Neural cell (in vitro differentiated cells): ENCODE measurements around the gene DALRD3. TPM values are rescaled to one million over a fixed set of nuclear protein-coding genes. Genes with fewer than 3 reads are reported as not detected.

Experiments used
- H2AFZ ChIP-seq: fragments of 200-600, 300-800 bp; sonication (generic), shearing (Covaris generic); 2 replicates; pipeline ENCODE4 v1.6.0; 2014; ENCODE audit warnings: low read depth, mild to moderate bottlenecking, antibody characterized with exemption, low read length, moderate library complexity
- H3F3A ChIP-seq: fragments of 200-600 bp; shearing (Covaris generic); 2 replicates; pipeline ENCODE4 v1.6.1; 2016; ENCODE audit warnings: mild to moderate bottlenecking, moderate library complexity, mixed read lengths, antibody characterized with exemption, low read length; ENCODE audit not compliant: insufficient read depth, poor library complexity, severe bottlenecking
- H3K27ac ChIP-seq: fragments of 200-600, 300-800 bp; sonication (generic), shearing (Covaris generic); 2 replicates; pipeline ENCODE4 v1.5.1; 2014; ENCODE audit warnings: mild to moderate bottlenecking, low read length, moderate library complexity
- H3K27me3 ChIP-seq: fragments of 300-800, 200-600 bp; sonication (generic), shearing (Covaris generic); 2 replicates; pipeline ENCODE4 v1.6.0; 2014; ENCODE audit warnings: mild to moderate bottlenecking, low read depth, low read length, moderate library complexity; ENCODE audit not compliant: insufficient read depth
- H3K36me3 ChIP-seq: fragments of 300-800, 200-600 bp; sonication (generic), shearing (Covaris generic); 2 replicates; pipeline ENCODE4 v1.5.1; 2014; ENCODE audit warnings: mild to moderate bottlenecking, antibody characterized with exemption, low read length, moderate library complexity; ENCODE audit not compliant: insufficient read depth
- H3K4me2 ChIP-seq: fragments of 300-800, 200-600 bp; sonication (generic), shearing (Covaris generic); 2 replicates; pipeline ENCODE4 v1.6.0; 2014; ENCODE audit warnings: mild to moderate bottlenecking, low read length
- H3K4me3 ChIP-seq: fragments of 300-800, 200-600 bp; sonication (generic), shearing (Covaris generic); 2 replicates; pipeline ENCODE4 v1.5.1; 2014; ENCODE audit warnings: mild to moderate bottlenecking, low read length, moderate library complexity
- H3K79me2 ChIP-seq: fragments of 200-600 bp; shearing (Covaris generic); replicated peaks from 2 replicates; pipeline ENCODE4 v1.6.0; 2014; ENCODE audit warnings: mild to moderate bottlenecking, low read length, moderate library complexity; ENCODE audit not compliant: insufficient read depth
- H3K9ac ChIP-seq: fragments of 300-800, 200-600 bp; sonication (generic), shearing (Covaris generic); 2 replicates; pipeline ENCODE4 v1.6.1; 2016; ENCODE audit warnings: mild to moderate bottlenecking, low read length, mixed read lengths
- H3K9me2 ChIP-seq: fragments of 200-600 bp; shearing (Covaris generic); 2 replicates; pipeline ENCODE4 v1.6.1; 2016; ENCODE audit warnings: mild to moderate bottlenecking, low read length, mixed read lengths; ENCODE audit not compliant: insufficient read depth
- H3K9me3 ChIP-seq: fragments of 200-600, 300-800 bp; sonication (generic), shearing (Covaris generic); 2 replicates; pipeline ENCODE4 v1.6.1; 2016; ENCODE audit warnings: mild to moderate bottlenecking, mixed run types, low read length, moderate library complexity, mixed read lengths
- H4K20me1 ChIP-seq: fragments of 200-600 bp; shearing (Covaris generic); 2 replicates; pipeline ENCODE4 v1.6.1; 2016; ENCODE audit warnings: mild to moderate bottlenecking, mixed run types; ENCODE audit not compliant: insufficient read depth
- CTCF ChIP-seq: fragments of 450-650 bp; IDR thresholded peaks from 2 replicates; pipeline ENCODE4 v1.5.1; 2014; ENCODE audit warnings: antibody characterized with exemption, mild to moderate bottlenecking, moderate library complexity; ENCODE audit not compliant: poor library complexity, severe bottlenecking
- EP300 ChIP-seq: fragments of 450-650 bp; conservative IDR thresholded peaks from 2 replicates; pipeline ENCODE4 v1.6.1; 2014; ENCODE audit warnings: antibody characterized with exemption, mild to moderate bottlenecking, moderate library complexity; ENCODE audit not compliant: poor library complexity, severe bottlenecking
- EZH2 ChIP-seq: fragments of 200-600, 300-800 bp; shearing (Covaris generic), sonication (generic); IDR thresholded peaks from 2 replicates; pipeline ENCODE4 v1.6.1; 2014; ENCODE audit warnings: antibody characterized with exemption, low read length, borderline replicate concordance, mild to moderate bottlenecking; ENCODE audit not compliant: insufficient read depth, poor library complexity, severe bottlenecking
- MXI1 ChIP-seq: fragments of 450-650 bp; conservative IDR thresholded peaks from 2 replicates; pipeline ENCODE4 v1.6.1; 2014; ENCODE audit warnings: antibody characterized with exemption, mild to moderate bottlenecking; ENCODE audit not compliant: poor library complexity, severe bottlenecking
- POLR2AphosphoS5 ChIP-seq: IDR thresholded peaks from 2 replicates; pipeline ENCODE4 v1.6.1; 2012
- RAD21 ChIP-seq: fragments of 450-650 bp; conservative IDR thresholded peaks from 2 replicates; pipeline ENCODE4 v1.6.1; 2014; ENCODE audit warnings: antibody characterized with exemption, mild to moderate bottlenecking, moderate library complexity
- REST ChIP-seq: IDR thresholded peaks from 2 replicates; pipeline ENCODE4 v1.6.1; 2012; ENCODE audit warnings: borderline replicate concordance
- SMC3 ChIP-seq: fragments of 450-650 bp; conservative IDR thresholded peaks from 2 replicates; pipeline ENCODE4 v1.6.1; 2014; ENCODE audit warnings: antibody characterized with exemption, mild to moderate bottlenecking, moderate library complexity; ENCODE audit not compliant: poor library complexity
- TAF1 ChIP-seq: IDR thresholded peaks from 2 replicates; pipeline ENCODE4 v1.6.1; 2012; ENCODE audit warnings: low read depth
- polyA minus RNA-seq: library from RNA; depleted of rRNA, polyadenylated mRNA; stranded (reverse); fragments of >200 nt; gene quantifications from 2 replicates; pipeline ENCODE4 v1.2.3, GENCODE V29; 2014
- polyA plus RNA-seq: library from polyadenylated mRNA; depleted of rRNA; stranded (reverse); fragments of >200 nt; gene quantifications from 2 replicates; pipeline ENCODE4 v1.2.3, GENCODE V29; 2014

The DALRD3 gene
- polyA plus RNA-seq (121 and 145 TPM in 2 replicates), polyA minus RNA-seq (31.6 and 32.4 TPM in 2 replicates)

GRCh38 chr3:49017971-49018706, at the start of gene DALRD3:
Gene DALRD3 (minus strand): TSS chr3:49018580. CDS start chr3:49018564, 16 bp downstream.
- Histone ChIP-seq H3K9ac (peak within 1 kb of the TSS; percentile 80), H3K4me3 (peak within 1 kb of the TSS; percentile 98), H3F3A (no peaks in the 10 kb centered on the region), H3K9me2 (no peaks in the 10 kb centered on the region), H3K9me3 (no peaks in the 10 kb centered on the region), H3K36me3 (no peaks in the 10 kb centered on the region), H3K27me3 (no peaks in the 10 kb centered on the region), H4K20me1 (peaks cover 9% of the 10 kb centered on the region), H3K4me2 (peak within 1 kb of the TSS; percentile 75), H3K79me2 (peaks cover 25% of the 10 kb centered on the region), H2AFZ (peak within 1 kb of the TSS; percentile 69), H3K27ac (peak within 1 kb of the TSS; percentile 58)
- TF ChIP-seq EZH2 (no peak), POLR2AphosphoS5 (no peak), CTCF (no peak), MXI1 (peak; percentile 93), EP300 (peak; percentile 38), SMC3 (peak; percentile 17), REST (no peak), TAF1 (no peak), RAD21 (no peak)

GRCh38 chr3:49058011-49058410, 39.6 kb upstream of the DALRD3 start:
- Histone ChIP-seq H3K9ac (no peak overlapping the region), H3K9me3 (no peaks in the 10 kb centered on the region), H3K4me2 (no peak overlapping the region), H3K27ac (no peak overlapping the region), H2AFZ (no peak overlapping the region), H3K27me3 (no peaks in the 10 kb centered on the region), H3K36me3 (no peaks in the 10 kb centered on the region), H3K4me3 (no peak overlapping the region), H3K79me2 (no peaks in the 10 kb centered on the region), H4K20me1 (no peaks in the 10 kb centered on the region), H3F3A (no peaks in the 10 kb centered on the region), H3K9me2 (no peaks in the 10 kb centered on the region)
- no peak for TF ChIP-seq MXI1
- TF ChIP-seq EZH2: no peak
- TF ChIP-seq TAF1: no peak
- TF ChIP-seq CTCF: no peak
- TF ChIP-seq SMC3: no peak
- TF ChIP-seq POLR2AphosphoS5: no peak
- TF ChIP-seq RAD21: no peak
- no peak for TF ChIP-seq EP300
- TF ChIP-seq REST: no peak
